Measurements from ENCODE around the gene ZNF536.
"Not testable (repeated sequence)": the region's sequence is repeated elsewhere in the genome, so short reads cannot be mapped to it uniquely, and the experiment has no call there.

ZNF536 gene

GRCh38 chr19:30419568-30420180 lies 47.5 kb downstream of the ZNF536 start:
- DNase-seq (ENCODE audit: low read depth), result no peak

GRCh38 chr19:30420316-30420715 lies 48.1 kb downstream of the ZNF536 start:
- DNase-seq (ENCODE audit: low read depth), result no peak

GRCh38 chr19:30420881-30421280 lies 48.7 kb downstream of the ZNF536 start:
- DNase-seq (ENCODE audit: low read depth), result no peak

- DNase-seq (ENCODE audit: low read depth), result no peak
Measured at GRCh38 chr19:30421571-30421970, 49.4 kb downstream of the ZNF536 start.

GRCh38 chr19:30423481-30423880 lies 51.3 kb downstream of the ZNF536 start:
- DNase-seq (ENCODE audit: low read depth), result no peak

- DNase-seq (ENCODE audit: low read depth), result no peak
Measured at GRCh38 chr19:30425885-30426838, 54.0 kb downstream of the ZNF536 start.

- no peak for DNase-seq (ENCODE audit: low read depth)
Measured at GRCh38 chr19:30426864-30427263, 54.7 kb downstream of the ZNF536 start.

GRCh38 chr19:30428092-30428680 lies 56.0 kb downstream of the ZNF536 start:
- DNase-seq (ENCODE audit: low read depth), result no peak

GRCh38 chr19:30428844-30429243 lies 56.7 kb downstream of the ZNF536 start:
- no peak for DNase-seq (ENCODE audit: low read depth)

- no peak for DNase-seq (ENCODE audit: low read depth)
Measured at GRCh38 chr19:30430206-30430734, 58.1 kb downstream of the ZNF536 start.

- no peak for DNase-seq (ENCODE audit: low read depth)
Measured at GRCh38 chr19:30431591-30431990, 59.4 kb downstream of the ZNF536 start.

GRCh38 chr19:30434797-30435594 lies 62.8 kb downstream of the ZNF536 start:
- no peak for DNase-seq (ENCODE audit: low read depth)

GRCh38 chr19:30437869-30438268 lies 65.7 kb downstream of the ZNF536 start:
- no peak for DNase-seq (ENCODE audit: low read depth)

GRCh38 chr19:30439310-30439709 lies 67.1 kb downstream of the ZNF536 start:
- no peak for DNase-seq (ENCODE audit: low read depth)

GRCh38 chr19:30441011-30441410 lies 68.8 kb downstream of the ZNF536 start:
- no peak for DNase-seq (ENCODE audit: low read depth)

- DNase-seq (ENCODE audit: low read depth), result no peak
Measured at GRCh38 chr19:30442674-30443073, 70.5 kb downstream of the ZNF536 start.

GRCh38 chr19:30443531-30444252 lies 71.5 kb downstream of the ZNF536 start:
- DNase-seq (ENCODE audit: low read depth), result no peak

- DNase-seq (ENCODE audit: low read depth), result no peak
Measured at GRCh38 chr19:30444253-30444671, 72.1 kb downstream of the ZNF536 start.

GRCh38 chr19:30444686-30445232 lies 72.6 kb downstream of the ZNF536 start:
- no peak for DNase-seq (ENCODE audit: low read depth)

GRCh38 chr19:30445385-30445784 lies 73.2 kb downstream of the ZNF536 start:
- no peak for DNase-seq (ENCODE audit: low read depth)

GRCh38 chr19:30446120-30446519 lies 73.9 kb downstream of the ZNF536 start:
- DNase-seq (ENCODE audit: low read depth), result not testable (repeated sequence)
